Measurements from ENCODE around the gene DIDO1.

GRCh38 chr20:62913043-62913630 is 13.2 kb downstream of the DIDO1 start:
- TF ChIP-seq, protein P1, sequence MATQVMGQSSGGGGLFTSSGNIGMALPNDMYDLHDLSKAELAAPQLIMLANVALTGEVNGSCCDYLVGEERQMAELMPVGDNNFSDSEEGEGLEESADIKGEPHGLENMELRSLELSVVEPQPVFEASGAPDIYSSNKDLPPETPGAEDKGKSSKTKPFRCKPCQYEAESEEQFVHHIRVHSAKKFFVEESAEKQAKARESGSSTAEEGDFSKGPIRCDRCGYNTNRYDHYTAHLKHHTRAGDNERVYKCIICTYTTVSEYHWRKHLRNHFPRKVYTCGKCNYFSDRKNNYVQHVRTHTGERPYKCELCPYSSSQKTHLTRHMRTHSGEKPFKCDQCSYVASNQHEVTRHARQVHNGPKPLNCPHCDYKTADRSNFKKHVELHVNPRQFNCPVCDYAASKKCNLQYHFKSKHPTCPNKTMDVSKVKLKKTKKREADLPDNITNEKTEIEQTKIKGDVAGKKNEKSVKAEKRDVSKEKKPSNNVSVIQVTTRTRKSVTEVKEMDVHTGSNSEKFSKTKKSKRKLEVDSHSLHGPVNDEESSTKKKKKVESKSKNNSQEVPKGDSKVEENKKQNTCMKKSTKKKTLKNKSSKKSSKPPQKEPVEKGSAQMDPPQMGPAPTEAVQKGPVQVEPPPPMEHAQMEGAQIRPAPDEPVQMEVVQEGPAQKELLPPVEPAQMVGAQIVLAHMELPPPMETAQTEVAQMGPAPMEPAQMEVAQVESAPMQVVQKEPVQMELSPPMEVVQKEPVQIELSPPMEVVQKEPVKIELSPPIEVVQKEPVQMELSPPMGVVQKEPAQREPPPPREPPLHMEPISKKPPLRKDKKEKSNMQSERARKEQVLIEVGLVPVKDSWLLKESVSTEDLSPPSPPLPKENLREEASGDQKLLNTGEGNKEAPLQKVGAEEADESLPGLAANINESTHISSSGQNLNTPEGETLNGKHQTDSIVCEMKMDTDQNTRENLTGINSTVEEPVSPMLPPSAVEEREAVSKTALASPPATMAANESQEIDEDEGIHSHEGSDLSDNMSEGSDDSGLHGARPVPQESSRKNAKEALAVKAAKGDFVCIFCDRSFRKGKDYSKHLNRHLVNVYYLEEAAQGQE (IDR thresholded peaks at IDR 0.05; ENCODE audit: insufficient read depth in 1 of 2, low read depth in 2 of 2, low read length in 2 of 2): no peak
- no peak for TF ChIP-seq SIN3A (IDR thresholded peaks at IDR 0.05; ENCODE audit: borderline replicate concordance, insufficient read depth, low read length)
- TF ChIP-seq TAF1 (IDR thresholded peaks at IDR 0.05; ENCODE audit: borderline replicate concordance, insufficient read depth, low read length): no peak
- TF ChIP-seq POLR2AphosphoS5 (IDR thresholded peaks at IDR 0.05; ENCODE audit: low read depth, low read length): no peak
